Activated CD8-positive, alpha-beta T cell treated with anti-CD3 and anti-CD28 coated beads for 36 hours (primary cell): ENCODE results near the gene ELP4. TPM values are rescaled to one million over a fixed set of nuclear protein-coding genes. Genes with fewer than 3 reads are reported as not detected.

Experiments
- ATAC-seq: fragments of 200-7000 bp; cut with Tn5 transposase; one replicate; pipeline ENCODE4 v1.10.0; 2021; ENCODE audit warnings: mild to moderate bottlenecking, moderate library complexity
- CTCF ChIA-PET: fragments of 350-600 bp; sonication (Branson Sonifier 250); formaldehyde crosslinking; loops from one replicate; lab custom pipeline; 2021; ENCODE audit warnings: antibody characterized with exemption; lab: Charles Lee
- POLR2A ChIA-PET: fragments of 350-600 bp; sonication (Branson Sonifier 250); formaldehyde crosslinking; loops from one replicate; lab custom pipeline; 2021; ENCODE audit warnings: antibody characterized with exemption; lab: Charles Lee
- DNase-seq: peaks from one replicate; pipeline ENCODE4 v3.0.0-alpha.2; 2020
- H3K27ac Mint-ChIP-seq: one replicate; pipeline ENCODE4 v1.8.0; 2021; ENCODE audit warnings: mild to moderate bottlenecking, mixed read lengths
- H3K27me3 Mint-ChIP-seq: one replicate; pipeline ENCODE4 v1.8.0; 2021; ENCODE audit warnings: mixed read lengths
- H3K36me3 Mint-ChIP-seq: one replicate; pipeline ENCODE4 v1.8.0; 2021; ENCODE audit warnings: low read depth, mixed read lengths
- H3K4me1 Mint-ChIP-seq: one replicate; pipeline ENCODE4 v1.8.0; 2021; ENCODE audit warnings: low read depth, mixed read lengths
- H3K4me3 Mint-ChIP-seq: one replicate; pipeline ENCODE4 v1.8.0; 2021; ENCODE audit warnings: mild to moderate bottlenecking, moderate library complexity, mixed read lengths
- H3K9me3 Mint-ChIP-seq: one replicate; pipeline ENCODE4 v1.8.0; 2021; ENCODE audit warnings: mixed read lengths
- intact Hi-C: fragments of 100-400 bp; cut with micrococcal nuclease; formaldehyde crosslinking; loops from one replicate; pipeline ENCODE4 v1.10.0; 2022
- total RNA-seq, 2 experiments: library from RNA; stranded (reverse); gene quantifications; one replicate each; pipeline ENCODE4 v1.2.3, GENCODE V29; 2021
- TF ChIP-seq, protein P1 (sequence below): fragments of 200-600 bp; IDR thresholded peaks from one replicate; pipeline ENCODE4 v1.8.0; 2022; ENCODE audit warnings: antibody characterized with exemption, mild to moderate bottlenecking

ELP4 gene
- total RNA-seq, 2 experiments from 2014 or later, result 21.1 to 21.6 TPM

- Mint-ChIP-seq H3K4me1 (no peaks in the 10 kb centered on the region), H3K4me3 (no peak overlapping the region), H3K36me3 (peaks cover 10% of the 10 kb centered on the region), H3K27ac (no peak overlapping the region), H3K9me3 (no peaks in the 10 kb centered on the region), H3K27me3 (no peaks in the 10 kb centered on the region)
- intact Hi-C loops, result no loop called here
- DNase-seq (no peak), ATAC-seq (no peak)
- ChIA-PET POLR2A (no interaction called here), CTCF (no interaction called here)
- TF ChIP-seq, protein P1, sequence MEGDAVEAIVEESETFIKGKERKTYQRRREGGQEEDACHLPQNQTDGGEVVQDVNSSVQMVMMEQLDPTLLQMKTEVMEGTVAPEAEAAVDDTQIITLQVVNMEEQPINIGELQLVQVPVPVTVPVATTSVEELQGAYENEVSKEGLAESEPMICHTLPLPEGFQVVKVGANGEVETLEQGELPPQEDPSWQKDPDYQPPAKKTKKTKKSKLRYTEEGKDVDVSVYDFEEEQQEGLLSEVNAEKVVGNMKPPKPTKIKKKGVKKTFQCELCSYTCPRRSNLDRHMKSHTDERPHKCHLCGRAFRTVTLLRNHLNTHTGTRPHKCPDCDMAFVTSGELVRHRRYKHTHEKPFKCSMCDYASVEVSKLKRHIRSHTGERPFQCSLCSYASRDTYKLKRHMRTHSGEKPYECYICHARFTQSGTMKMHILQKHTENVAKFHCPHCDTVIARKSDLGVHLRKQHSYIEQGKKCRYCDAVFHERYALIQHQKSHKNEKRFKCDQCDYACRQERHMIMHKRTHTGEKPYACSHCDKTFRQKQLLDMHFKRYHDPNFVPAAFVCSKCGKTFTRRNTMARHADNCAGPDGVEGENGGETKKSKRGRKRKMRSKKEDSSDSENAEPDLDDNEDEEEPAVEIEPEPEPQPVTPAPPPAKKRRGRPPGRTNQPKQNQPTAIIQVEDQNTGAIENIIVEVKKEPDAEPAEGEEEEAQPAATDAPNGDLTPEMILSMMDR, result no peak
Observed at GRCh38 chr11:31646216-31646615, 136.6 kb downstream of the ELP4 start.

GRCh38 chr11:31649129-31649966, 139.8 kb downstream of the ELP4 start:
- Mint-ChIP-seq H3K9me3 (no peaks in the 10 kb centered on the region), H3K27me3 (no peaks in the 10 kb centered on the region), H3K4me1 (peaks cover 7% of the 10 kb centered on the region), H3K36me3 (peaks cover 13% of the 10 kb centered on the region), H3K27ac (no peak overlapping the region), H3K4me3 (no peak overlapping the region)
- ChIA-PET CTCF (interaction anchor here (1.0 to 2.1 kb wide), 2 partner anchors 8 to 14 kb away, joined by 3 to 10 read pairs; no protein-coding TSS in a partner anchor), POLR2A (no interaction called here)
- no peak for DNase-seq
- TF ChIP-seq, protein P1, result no peak
- intact Hi-C loops, result no loop called here
- ATAC-seq, result no peak

GRCh38 chr11:31651208-31651607, 141.6 kb downstream of the ELP4 start:
- Mint-ChIP-seq H3K36me3 (peaks cover 13% of the 10 kb centered on the region), H3K9me3 (no peaks in the 10 kb centered on the region), H3K27me3 (no peaks in the 10 kb centered on the region), H3K4me3 (no peak overlapping the region), H3K27ac (no peak overlapping the region), H3K4me1 (peaks cover 7% of the 10 kb centered on the region)
- TF ChIP-seq, protein P1, result no peak
- ChIA-PET CTCF (interaction anchor here (2.1 kb wide), 1 partner anchor 10 kb away, joined by 10 read pairs; no protein-coding TSS in a partner anchor), POLR2A (no interaction called here)
- intact Hi-C loops, result no loop called here
- ATAC-seq (no peak), DNase-seq (no peak)

DNA sequence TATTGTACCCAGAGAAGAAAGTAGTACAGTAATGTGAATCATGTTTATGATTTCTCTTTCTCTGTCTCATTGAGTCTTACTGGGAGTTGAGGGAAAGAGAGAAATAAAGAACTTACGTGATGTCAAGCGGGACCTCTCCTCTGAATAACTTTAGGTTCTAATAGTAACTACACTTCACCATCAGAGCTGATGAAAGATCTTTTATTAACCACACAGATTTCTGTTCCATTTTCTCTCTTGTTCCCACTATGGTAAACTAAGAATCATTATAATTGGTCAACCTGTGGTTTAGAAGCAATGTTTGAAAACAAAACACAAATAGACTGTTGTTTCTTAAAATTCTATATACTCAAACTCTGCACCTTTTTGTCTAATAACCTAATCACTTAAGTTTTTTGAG, 142.3 kb downstream of the ELP4 start:
- intact Hi-C loops, result no loop called here

More for the DNA sequence above, 142.3 kb downstream of the ELP4 start:
- no peaks in the 10 kb centered on the region for H3K27me3 Mint-ChIP-seq
- H3K4me3 Mint-ChIP-seq, result no peak overlapping the region
- H3K27ac Mint-ChIP-seq, result no peak overlapping the region
- POLR2A ChIA-PET, result no interaction called here
- DNase-seq (no peak), ATAC-seq (no peak)
- TF ChIP-seq, protein P1, result no peak
- CTCF ChIA-PET, result interaction anchor here (2.1 kb wide), 1 partner anchor 10 kb away, joined by 10 read pairs; no protein-coding TSS in a partner anchor
- H3K9me3 Mint-ChIP-seq, result no peaks in the 10 kb centered on the region
- H3K36me3 Mint-ChIP-seq, result peaks cover 13% of the 10 kb centered on the region
- H3K4me1 Mint-ChIP-seq, result peaks cover 7% of the 10 kb centered on the region
